Panc1 (cell line): Measurements from ENCODE around the gene MICAL2. TPM values are rescaled to one million over a fixed set of nuclear protein-coding genes. Genes with fewer than 3 reads are reported as not detected.

Experiments used
- ATAC-seq: fragments of 200-7000 bp; cut with Tn5 transposase; 2 replicates; pipeline ENCODE4 v1.9.1; 2020; ENCODE audit warnings: mild to moderate bottlenecking, moderate library complexity
- BruUV-seq: library from RNA; stranded (reverse); fragments of 400-500 nt; replicated peaks from 2 replicates; lab custom pipeline; 2021; lab: Mats Ljungman, UMichigan
- CTCF ChIA-PET: fragments of 300-600 bp; sonication (Branson Sonifier 250); formaldehyde crosslinking; loops from one replicate; lab custom pipeline; 2022; ENCODE audit warnings: antibody characterized with exemption; lab: Charles Lee
- POLR2A ChIA-PET: fragments of 300-600 bp; sonication (Branson Sonifier 250); formaldehyde crosslinking; loops from one replicate; lab custom pipeline; 2022; ENCODE audit warnings: antibody characterized with exemption; lab: Charles Lee
- DNase-seq: peaks from one replicate; pipeline ENCODE4 v3.0.0-alpha.2; 2010; ENCODE audit warnings: low read depth, low spot score
- H3K27ac ChIP-seq: 2 replicates; pipeline ENCODE4 v1.5.1; 2011; ENCODE audit warnings: mild to moderate bottlenecking, low read length, inconsistent platforms
- H3K27me3 ChIP-seq: fragments of 200-500 bp; sonication (Bioruptor generic); 2 replicates; pipeline ENCODE4 v1.6.0; 2014; ENCODE audit warnings: low read length, inconsistent platforms; ENCODE audit not compliant: control insufficient read depth, insufficient read depth
- H3K36me3 ChIP-seq: fragments of 200-500 bp; sonication (Bioruptor generic); 2 replicates; pipeline ENCODE4 v1.5.1; 2014; ENCODE audit warnings: inconsistent platforms, mild to moderate bottlenecking, low read length, moderate library complexity; ENCODE audit not compliant: control insufficient read depth, insufficient read depth
- H3K4me1 ChIP-seq: 2 replicates; pipeline ENCODE4 v1.5.1; 2011; ENCODE audit warnings: inconsistent platforms, mild to moderate bottlenecking, low read length, moderate library complexity; ENCODE audit not compliant: control insufficient read depth, insufficient read depth
- H3K4me3 ChIP-seq, 2 experiments: 2 replicates each; pipeline ENCODE4 v1.5.1; 2011 to 2012; ENCODE audit warnings: low read depth in 2 of 2, low read length in 2 of 2, mild to moderate bottlenecking in 2 of 2, inconsistent platforms in 1 of 2, moderate library complexity in 1 of 2
- H3K9me3 ChIP-seq: fragments of 200-500 bp; sonication (Bioruptor generic); 2 replicates; pipeline ENCODE4 v1.5.1; 2014; ENCODE audit warnings: low read depth, mild to moderate bottlenecking, inconsistent platforms, low read length, moderate library complexity; ENCODE audit not compliant: control insufficient read depth, insufficient read depth
- CTCF ChIP-seq: fragments of 450-650 bp; IDR thresholded peaks from 2 replicates; pipeline ENCODE4 v1.5.1; 2017; ENCODE audit warnings: mild to moderate bottlenecking
- POLR2AphosphoS5 ChIP-seq: IDR thresholded peaks from 2 replicates; pipeline ENCODE4 v1.6.1; 2012; ENCODE audit warnings: mild to moderate bottlenecking, low read depth, low read length, moderate library complexity
- REST ChIP-seq, 2 experiments: IDR thresholded peaks; 2 replicates each; pipeline ENCODE4 v1.6.1; 2011 to 2012; ENCODE audit warnings: low read depth in 2 of 2, control low read depth in 1 of 2, low read length in 1 of 2, mild to moderate bottlenecking in 1 of 2, moderate library complexity in 1 of 2; ENCODE audit not compliant: insufficient read depth in 1 of 2
- SIN3A ChIP-seq: IDR thresholded peaks from 2 replicates; pipeline ENCODE4 v1.6.1; 2012; ENCODE audit warnings: low read depth, mild to moderate bottlenecking, low read length, moderate library complexity, borderline replicate concordance; ENCODE audit not compliant: insufficient read depth
- TCF7L2 ChIP-seq: IDR thresholded peaks from 2 replicates; pipeline ENCODE4 v1.6.1; 2011; ENCODE audit warnings: mild to moderate bottlenecking, low read depth, low read length, inconsistent platforms
- in situ Hi-C: cut with HindIII; loops from 2 replicates; pipeline ENCODE4 v1.10.0; 2016; ENCODE audit warnings: low sequenced_read_pairs, low pct_unique_long_range_greater_than_20kb
- intact Hi-C: fragments of 100-400 bp; cut with micrococcal nuclease; formaldehyde crosslinking; loops from one replicate; pipeline ENCODE4 v1.10.0; 2022; ENCODE audit not compliant: unreplicated experiment
- total RNA-seq: library from RNA; stranded (reverse); gene quantifications from one replicate; pipeline ENCODE4 v1.2.1, GENCODE V29; 2021; ENCODE audit not compliant: unreplicated experiment

MICAL2 gene
- total RNA-seq, 1 experiment from 2014 or later = 199 TPM

- ChIA-PET POLR2A (no interaction called here), CTCF (no interaction called here)
- DNase-seq = no peak
- ATAC-seq = no peak
- TF ChIP-seq CTCF (no peak), POLR2AphosphoS5 (no peak), SIN3A (no peak), TCF7L2 (no peak), REST (IDR thresholded peaks at IDR 0.05; ENCODE audit: insufficient read depth in 1 of 2, low read depth in 2 of 2, low read length in 1 of 2) (no peak)
- no peaks in the 10 kb centered on the region for H3K9me3 ChIP-seq
- no TSS peak for BruUV-seq
- no peak overlapping the region for H3K4me3 ChIP-seq
- H3K36me3 ChIP-seq = no peaks in the 10 kb centered on the region
- no peaks in the 10 kb centered on the region for H3K27me3 ChIP-seq
- peak overlapping the region; percentile 70; the same call in 1 of the 2 replicates for H3K27ac ChIP-seq
- intact Hi-C loops (loop anchor here (10.0 kb wide), 1 partner anchor 110 kb away; no protein-coding TSS in a partner anchor), in situ Hi-C loops (no loop called here)
- peaks cover 42% of the 10 kb centered on the region for H3K4me1 ChIP-seq
These were observed 13.9 kb downstream of the MICAL2 start for GRCh38 chr11:12124306-12124705.

GRCh38 chr11:12125609-12126149, 15.3 kb downstream of the MICAL2 start:
- H3K4me1 ChIP-seq = peaks cover 34% of the 10 kb centered on the region

More at GRCh38 chr11:12125609-12126149, 15.3 kb downstream of the MICAL2 start:
- ATAC-seq = no peak
- ChIA-PET CTCF (no interaction called here), POLR2A (no interaction called here)
- Histone ChIP-seq H3K27me3 (no peaks in the 10 kb centered on the region), H3K27ac (no peak overlapping the region), H3K9me3 (no peaks in the 10 kb centered on the region), H3K4me3 (no peak overlapping the region), H3K36me3 (no peaks in the 10 kb centered on the region)
- no peak for DNase-seq
- TF ChIP-seq SIN3A (no peak), POLR2AphosphoS5 (no peak), REST (IDR thresholded peaks at IDR 0.05; ENCODE audit: insufficient read depth in 1 of 2, low read depth in 2 of 2, low read length in 1 of 2) (no peak), TCF7L2 (no peak), CTCF (no peak)
- BruUV-seq = no TSS peak
- in situ Hi-C loops = no loop called here
- intact Hi-C loops = loop anchor here (10.0 kb wide), 1 partner anchor 109 kb away; no protein-coding TSS in a partner anchor
